Small intestine (tissue), 7 donors: ENCODE measurements around the gene TRAPPC2L. TPM values are rescaled to one million over a fixed set of nuclear protein-coding genes. Genes with fewer than 3 reads are reported as not detected.

ENCODE experiments used
- DNase-seq, 2 donors: peaks; one replicate each; pipeline versions ENCODE4 v3.0.0 to v3.0.0-alpha.2; 2013
- FAIRE-seq: peaks from 2 replicates; lab custom pipeline; 2012; peaks lifted over from hg19 to GRCh38; lab: Jason Lieb, UNC
- H3K27ac ChIP-seq, 3 donors: one replicate each; pipeline ENCODE4 v1.5.1; 2013; ENCODE audit warnings: low read length in 2 of 3, mild to moderate bottlenecking in 2 of 3, control low read depth in 1 of 3, inconsistent platforms in 1 of 3, low read depth in 1 of 3, moderate library complexity in 1 of 3
- H3K27me3 ChIP-seq, 3 donors: one replicate each; pipeline ENCODE4 v1.6.1; 2013; ENCODE audit warnings: low read length in 3 of 3, inconsistent platforms in 1 of 3; ENCODE audit not compliant: control insufficient read depth in 3 of 3, insufficient read depth in 3 of 3
- H3K36me3 ChIP-seq, 3 donors: one replicate each; pipeline ENCODE4 v1.6.1; 2013; ENCODE audit warnings: low read length in 3 of 3, inconsistent platforms in 1 of 3, low read depth in 1 of 3, mild to moderate bottlenecking in 1 of 3, moderate library complexity in 1 of 3; ENCODE audit not compliant: control insufficient read depth in 3 of 3, insufficient read depth in 2 of 3
- H3K4me1 ChIP-seq, 3 donors: one replicate each; pipeline ENCODE4 v1.6.1; 2013; ENCODE audit warnings: low read length in 2 of 3, inconsistent platforms in 1 of 3, low read depth in 1 of 3, mild to moderate bottlenecking in 1 of 3, moderate library complexity in 1 of 3; ENCODE audit not compliant: control insufficient read depth in 3 of 3, insufficient read depth in 2 of 3
- H3K4me3 ChIP-seq, 3 donors: one replicate each; pipeline ENCODE4 v1.5.1; 2013; ENCODE audit warnings: low read length in 3 of 3, control low read depth in 1 of 3, inconsistent platforms in 1 of 3, low read depth in 1 of 3, mild to moderate bottlenecking in 1 of 3, moderate library complexity in 1 of 3
- H3K9me3 ChIP-seq, 2 donors: one replicate each; pipeline ENCODE4 v1.6.1; 2013; ENCODE audit warnings: low read depth in 1 of 2, low read length in 1 of 2; ENCODE audit not compliant: control insufficient read depth in 2 of 2, insufficient read depth in 1 of 2
- WGBS, 3 donors: extraction: QIAGEN DNeasy Blood & Tissue Kit; methylation state at CpG; one replicate each; pipeline ENCODE4 v1.1.7; 2013; 5-methylcytosine and 5-hydroxymethylcytosine counted together
- polyA plus RNA-seq, 4 donors: library from polyadenylated mRNA; stranded (reverse) in 3 of 4; unstranded in 1 of 4; fragments of 200-250 nt in 3 of 4; fragments of 120-200 nt in 1 of 4; gene quantifications; one replicate each; pipeline versions ENCODE4 v1.2.1 to v1.2.3, GENCODE V29; 2013
- donor health status: healthy with polysubstance abuse.
- donor health status: control.
- donor health status: control.
- donor health status: Bipolar disorder and iron deficiency.
- donor health status: healthy.

The TRAPPC2L gene
- polyA plus RNA-seq, 4 donors: 46.6 to 104 (median 72.7) TPM

DNA sequence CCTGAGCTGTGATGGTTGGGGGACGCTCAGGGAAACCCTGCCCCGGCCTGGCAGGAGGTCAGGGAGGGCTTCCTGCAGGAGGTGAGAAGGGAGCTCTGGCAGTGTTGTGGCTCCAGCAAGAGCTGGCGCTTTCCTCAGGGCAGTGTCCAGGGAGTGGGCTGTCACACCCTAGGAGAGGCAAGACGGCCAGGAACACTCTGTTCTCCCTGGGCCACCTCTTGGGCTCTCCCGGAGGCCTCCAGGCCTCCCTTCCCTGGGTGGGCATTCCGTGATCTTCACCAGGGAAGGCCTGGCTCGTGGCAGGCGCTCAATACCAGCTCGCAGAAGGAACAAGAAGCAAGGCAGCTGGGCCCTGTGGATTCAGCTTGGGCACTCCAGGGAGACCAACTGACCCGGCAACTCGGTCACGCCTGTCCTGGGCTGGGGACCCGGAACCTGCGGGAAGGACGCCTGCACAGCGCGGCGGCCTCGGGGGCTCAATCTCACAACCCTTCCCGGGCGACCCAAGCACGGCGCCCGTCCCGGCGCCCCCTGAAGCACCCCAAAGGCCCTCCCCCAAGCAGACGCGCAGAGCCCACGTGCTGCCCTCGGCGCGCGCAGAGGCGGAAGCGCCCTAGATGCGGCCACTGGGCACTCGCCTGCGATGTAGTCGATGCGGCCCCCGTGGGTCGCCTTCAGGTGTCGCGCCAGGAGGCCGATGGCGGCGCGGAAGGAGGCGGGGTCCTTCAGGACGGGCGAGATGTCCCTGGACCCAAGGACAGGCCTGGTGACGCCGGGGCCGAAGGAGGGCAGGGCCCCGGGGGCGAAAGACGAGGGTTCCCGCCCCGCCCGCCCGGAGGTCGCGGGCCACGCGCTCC lies 45.8 kb upstream of the TRAPPC2L start:
- WGBS, 3 donors: 0 to 1% (median 1%) methylated on average over 46 to 65 of the region's 65 CpGs
- Histone ChIP-seq H3K9me3 (no peaks in the 10 kb centered on the region), H3K4me1 (peaks cover 0 to 24% (median 9%) of the 10 kb centered on the region in 3 donors), H3K27ac (peak overlapping the region; percentile 76 to 95 (median 93)), H3K4me3 (peak overlapping the region; percentile 58 to 78 (median 72)), H3K36me3 (peaks cover 0 to 46% (median 0%) of the 10 kb centered on the region in 3 donors), H3K27me3 (no peaks in the 10 kb centered on the region)
- DNase-seq (peak; percentile 79 to 95), FAIRE-seq (no peak)

DNA sequence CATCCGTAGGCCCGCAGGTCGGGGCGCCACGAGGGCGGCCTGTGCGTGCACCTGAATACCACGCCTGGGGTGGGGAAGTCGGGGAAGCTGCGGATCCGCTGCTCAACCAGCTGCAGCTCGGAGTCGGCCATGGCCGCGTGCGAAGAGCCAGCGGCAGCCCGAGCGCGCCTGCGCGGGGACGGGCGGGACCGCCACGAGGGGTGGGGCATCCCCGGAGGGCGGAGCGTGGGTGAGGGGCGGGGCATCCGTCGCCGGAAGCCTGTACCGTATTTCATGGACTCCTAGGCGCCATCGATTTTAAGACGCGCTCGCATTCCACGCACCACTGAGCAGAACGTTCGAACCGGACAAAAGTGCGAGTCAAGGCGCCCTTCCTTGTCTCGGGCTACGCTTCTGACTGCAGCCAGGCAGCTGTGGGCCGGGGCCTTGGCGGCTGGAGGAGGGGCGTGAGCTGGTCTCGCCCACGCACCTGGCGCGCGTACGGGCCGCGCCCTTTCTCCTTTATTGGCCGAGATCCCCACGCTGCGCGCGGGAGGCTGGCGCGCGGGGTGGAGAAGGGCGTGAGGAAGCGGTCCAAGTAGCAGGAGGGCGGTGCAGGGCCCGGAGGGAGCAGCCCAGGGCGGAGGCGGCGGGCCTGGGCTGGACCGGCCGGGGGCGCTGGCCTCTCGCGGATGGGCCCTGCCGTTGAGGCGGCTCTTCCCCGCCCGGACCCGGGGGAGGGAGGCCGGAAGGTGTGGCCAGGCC lies 45.0 kb upstream of the TRAPPC2L start, which contains the start of gene APRT:
Gene APRT (minus strand): TSS at position 160 of the 744 bp plus-strand sequence. CDS start 29 bp downstream, at position 131.
- H3K4me3 ChIP-seq: peak within 1 kb of the TSS; percentile 58 to 78 (median 72)
- WGBS, 3 donors: 0% methylated on average over 67 to 84 of the region's 84 CpGs
- H3K27me3 ChIP-seq: no peaks in the 10 kb centered on the region
- H3K27ac ChIP-seq: peak within 1 kb of the TSS; percentile 76 to 95 (median 93)
- DNase-seq (peak; percentile 92 to 97), FAIRE-seq (no peak)
- H3K4me1 ChIP-seq: peaks cover 0 to 24% (median 9%) of the 10 kb centered on the region in 3 donors
- no peaks in the 10 kb centered on the region for H3K9me3 ChIP-seq
- H3K36me3 ChIP-seq: peaks cover 0 to 42% (median 0%) of the 10 kb centered on the region in 3 donors

DNA sequence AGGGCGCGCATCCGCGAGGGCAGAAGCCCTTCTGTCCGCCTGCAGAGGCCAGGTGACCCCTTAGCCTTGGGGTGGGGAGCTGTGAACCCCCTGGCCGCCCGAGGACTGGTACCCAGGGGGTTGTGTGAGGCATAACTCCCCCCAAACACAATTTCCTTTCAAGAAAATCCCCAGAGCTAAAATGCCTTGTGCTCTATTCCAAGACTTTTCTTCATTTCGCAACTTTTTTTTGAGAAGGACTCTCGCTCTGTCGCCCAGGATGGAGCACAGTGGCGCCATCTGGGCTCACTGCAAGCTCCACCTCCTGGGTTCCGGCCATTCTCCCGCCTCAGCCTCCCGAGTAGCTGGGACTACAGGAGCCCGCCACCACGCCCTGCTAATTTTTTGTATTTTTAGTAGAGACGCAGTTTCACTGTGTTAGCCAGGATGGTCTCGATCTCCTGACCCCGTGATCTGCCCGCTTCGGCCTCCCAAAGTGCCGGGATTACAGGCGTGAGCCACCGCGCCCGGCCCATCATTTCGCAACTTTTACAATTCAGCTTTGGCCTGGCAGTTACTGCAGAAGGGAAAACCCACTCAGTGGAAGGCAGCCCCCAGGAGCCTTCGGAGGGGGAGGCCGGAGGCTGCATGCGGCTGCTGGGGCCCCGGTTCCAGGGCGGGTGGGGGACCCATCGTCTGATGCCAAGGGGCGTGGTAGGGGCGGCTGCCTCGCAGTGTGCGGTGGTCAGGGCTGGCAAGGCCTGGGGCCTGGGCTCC lies 44.2 kb upstream of the TRAPPC2L start:
- peak overlapping the region; percentile 71 to 95 (median 93) for H3K27ac ChIP-seq
- 15 to 39% (median 19%) methylated on average over 29 to 37 of the region's 37 CpGs for WGBS, 3 donors
- no peaks in the 10 kb centered on the region for H3K9me3 ChIP-seq
- peak overlapping the region; percentile 21 to 78 (median 72) for H3K4me3 ChIP-seq
- peaks cover 0 to 42% (median 0%) of the 10 kb centered on the region in 3 donors for H3K36me3 ChIP-seq
- FAIRE-seq: no peak
- peak in 1 of 2 donors; percentile 43 for DNase-seq
- H3K27me3 ChIP-seq: no peaks in the 10 kb centered on the region
- H3K4me1 ChIP-seq: peaks cover 0 to 24% (median 9%) of the 10 kb centered on the region in 3 donors

DNA sequence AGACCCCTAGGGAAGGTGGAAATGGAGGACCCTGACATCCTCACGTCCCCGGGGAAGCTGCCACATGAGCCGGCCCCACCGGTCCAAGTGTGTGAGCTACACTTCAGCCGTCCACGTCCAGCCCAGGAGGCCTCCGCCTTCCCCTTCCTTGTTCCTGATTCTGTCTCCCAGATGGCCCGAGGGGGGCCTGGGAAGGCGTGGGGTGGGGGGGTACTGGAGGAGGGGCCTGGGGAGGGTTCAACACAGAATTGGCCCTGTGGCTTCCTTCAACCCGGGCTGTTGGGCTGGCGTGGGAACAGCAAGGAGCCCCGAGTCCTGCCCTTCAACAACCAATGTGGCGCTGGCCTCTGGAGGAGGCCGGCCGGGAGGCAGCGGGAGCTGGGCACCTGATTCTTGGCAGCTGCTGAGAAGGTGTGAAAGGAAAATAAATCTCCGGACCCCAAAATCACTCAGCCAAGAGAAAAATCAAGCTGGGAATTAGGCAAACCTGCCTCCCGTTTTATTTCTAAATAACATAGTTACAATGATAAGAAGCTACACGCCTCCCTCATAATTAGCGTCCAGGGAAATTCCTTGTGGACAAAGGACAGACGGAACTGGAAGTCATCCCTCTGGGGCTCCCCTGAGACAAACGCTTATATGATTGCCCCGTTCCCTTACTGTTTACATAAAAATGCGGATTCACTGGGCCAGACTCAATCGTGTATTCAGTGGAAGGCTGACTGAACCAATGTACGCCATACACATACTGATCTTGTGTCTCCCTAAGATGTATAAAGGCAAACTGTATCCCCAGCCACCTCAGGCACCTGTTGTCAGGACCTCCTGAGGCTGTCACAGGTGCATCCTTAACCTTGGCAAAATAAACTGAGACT lies 43.4 kb upstream of the TRAPPC2L start:
- 18 to 49% (median 43%) methylated on average over 23 to 26 of the region's 26 CpGs for WGBS, 3 donors
- no peaks in the 10 kb centered on the region for H3K9me3 ChIP-seq
- H3K27ac ChIP-seq: no peak overlapping the region
- FAIRE-seq (no peak), DNase-seq (peak in 1 of 2 donors; percentile 36)
- no peaks in the 10 kb centered on the region for H3K27me3 ChIP-seq
- peaks cover 0 to 40% (median 0%) of the 10 kb centered on the region in 3 donors for H3K36me3 ChIP-seq
- H3K4me3 ChIP-seq: no peak overlapping the region
- peaks cover 0 to 24% (median 9%) of the 10 kb centered on the region in 3 donors for H3K4me1 ChIP-seq

DNA sequence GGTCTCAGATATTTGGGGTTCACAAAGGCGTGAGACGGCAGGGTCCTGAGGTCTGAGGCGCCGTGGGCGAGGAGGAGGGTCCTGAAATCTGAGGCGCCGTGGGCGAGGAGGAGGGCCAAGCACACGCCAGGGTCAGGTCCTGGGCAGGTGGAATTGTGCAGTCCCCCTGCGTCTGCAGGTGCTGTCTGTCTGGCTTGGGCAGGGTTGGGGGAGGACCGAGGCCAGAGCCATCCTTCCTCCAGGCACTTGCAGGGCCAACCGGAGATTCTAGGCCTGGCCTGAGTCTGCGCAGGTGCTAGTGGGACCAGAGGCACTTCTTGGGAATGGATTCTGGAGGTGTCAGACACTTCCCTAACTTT lies 42.8 kb upstream of the TRAPPC2L start:
- no peak overlapping the region for H3K4me3 ChIP-seq
- peaks cover 0 to 37% (median 0%) of the 10 kb centered on the region in 3 donors for H3K36me3 ChIP-seq
- no peaks in the 10 kb centered on the region for H3K9me3 ChIP-seq
- no peak overlapping the region for H3K27ac ChIP-seq
- H3K4me1 ChIP-seq: peaks cover 0 to 24% (median 9%) of the 10 kb centered on the region in 3 donors
- no peak for FAIRE-seq
- DNase-seq: no peak
- 57 to 75% (median 70%) methylated on average over 13 of the region's 13 CpGs for WGBS, 3 donors
- H3K27me3 ChIP-seq: no peaks in the 10 kb centered on the region

DNA sequence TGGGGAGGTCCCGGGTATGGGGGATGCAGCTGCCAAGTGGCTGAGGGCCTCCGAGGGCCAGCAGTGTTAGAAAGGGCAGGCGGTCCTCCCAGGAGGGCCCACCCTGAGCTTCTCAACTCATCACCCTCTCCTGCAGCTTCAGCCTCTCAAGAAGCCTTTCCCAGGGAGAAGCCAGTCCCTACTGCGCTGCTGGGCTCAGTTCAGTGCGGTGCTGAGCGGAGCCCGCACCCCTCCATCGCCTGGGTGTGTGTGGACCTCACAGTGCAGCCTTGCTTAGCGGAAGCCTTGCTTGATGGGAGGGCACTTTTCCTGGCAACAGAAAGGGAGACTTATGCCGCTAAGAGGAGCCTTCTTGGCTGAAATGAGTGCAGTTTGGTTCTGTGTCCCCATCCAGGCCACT lies 41.7 kb upstream of the TRAPPC2L start:
- H3K4me1 ChIP-seq: peaks cover 0 to 16% (median 8%) of the 10 kb centered on the region in 3 donors
- H3K9me3 ChIP-seq: no peaks in the 10 kb centered on the region
- 63 to 87% (median 81%) methylated on average over 9 to 10 of the region's 10 CpGs for WGBS, 3 donors
- no peak overlapping the region for H3K4me3 ChIP-seq
- DNase-seq (no peak), FAIRE-seq (no peak)
- H3K36me3 ChIP-seq: peaks cover 0 to 30% (median 0%) of the 10 kb centered on the region in 3 donors
- H3K27me3 ChIP-seq: no peaks in the 10 kb centered on the region
- H3K27ac ChIP-seq: no peak overlapping the region

DNA sequence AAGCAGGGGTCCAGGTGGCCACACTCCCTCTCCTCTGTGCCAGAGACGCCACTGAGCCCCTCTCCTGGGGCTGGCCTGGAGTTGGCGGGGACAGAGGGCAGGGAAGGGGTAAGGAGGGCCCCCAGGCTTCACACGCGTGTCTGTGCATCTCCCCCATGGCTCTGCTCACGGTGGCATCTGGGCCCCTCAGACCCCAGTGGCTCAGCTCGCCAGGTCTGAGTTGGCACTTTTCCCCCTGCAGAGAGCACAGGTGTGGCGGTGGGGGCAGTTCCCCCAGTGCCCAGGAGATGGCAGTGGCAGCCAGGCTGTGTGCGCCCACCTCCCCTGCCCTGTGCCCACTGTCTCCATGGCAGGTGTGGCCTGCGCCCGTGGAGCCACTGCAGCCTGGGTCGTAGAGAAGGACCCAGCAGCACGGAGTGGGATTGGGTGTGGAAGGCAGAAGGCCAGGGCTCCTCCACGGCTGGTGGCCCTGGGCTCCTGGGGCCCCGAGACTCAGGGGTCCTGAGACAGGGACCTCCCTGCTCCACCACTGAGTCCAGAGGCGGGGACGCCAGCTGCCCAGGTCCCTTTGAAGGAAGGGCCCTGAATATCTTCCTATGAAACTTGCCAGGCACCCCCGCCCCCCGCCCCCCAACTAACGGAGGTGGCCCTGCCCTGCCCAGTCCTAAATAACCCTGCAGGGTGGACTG lies 40.9 kb upstream of the TRAPPC2L start:
- Histone ChIP-seq H3K9me3 (no peaks in the 10 kb centered on the region), H3K27me3 (no peaks in the 10 kb centered on the region), H3K4me3 (no peak overlapping the region), H3K36me3 (peaks cover 0 to 31% (median 0%) of the 10 kb centered on the region in 3 donors), H3K27ac (no peak overlapping the region), H3K4me1 (peaks cover 0 to 8% (median 0%) of the 10 kb centered on the region in 3 donors)
- DNase-seq (peak; percentile 38 to 41), FAIRE-seq (no peak)
- 26 to 50% (median 44%) methylated on average over 16 to 19 of the region's 19 CpGs for WGBS, 3 donors
